ENCODE measurements around the gene PROC. TPM values are rescaled to one million over a fixed set of nuclear protein-coding genes. Genes with fewer than 3 reads are reported as not detected.

Gene PROC
- total RNA-seq: not detected

DNA sequence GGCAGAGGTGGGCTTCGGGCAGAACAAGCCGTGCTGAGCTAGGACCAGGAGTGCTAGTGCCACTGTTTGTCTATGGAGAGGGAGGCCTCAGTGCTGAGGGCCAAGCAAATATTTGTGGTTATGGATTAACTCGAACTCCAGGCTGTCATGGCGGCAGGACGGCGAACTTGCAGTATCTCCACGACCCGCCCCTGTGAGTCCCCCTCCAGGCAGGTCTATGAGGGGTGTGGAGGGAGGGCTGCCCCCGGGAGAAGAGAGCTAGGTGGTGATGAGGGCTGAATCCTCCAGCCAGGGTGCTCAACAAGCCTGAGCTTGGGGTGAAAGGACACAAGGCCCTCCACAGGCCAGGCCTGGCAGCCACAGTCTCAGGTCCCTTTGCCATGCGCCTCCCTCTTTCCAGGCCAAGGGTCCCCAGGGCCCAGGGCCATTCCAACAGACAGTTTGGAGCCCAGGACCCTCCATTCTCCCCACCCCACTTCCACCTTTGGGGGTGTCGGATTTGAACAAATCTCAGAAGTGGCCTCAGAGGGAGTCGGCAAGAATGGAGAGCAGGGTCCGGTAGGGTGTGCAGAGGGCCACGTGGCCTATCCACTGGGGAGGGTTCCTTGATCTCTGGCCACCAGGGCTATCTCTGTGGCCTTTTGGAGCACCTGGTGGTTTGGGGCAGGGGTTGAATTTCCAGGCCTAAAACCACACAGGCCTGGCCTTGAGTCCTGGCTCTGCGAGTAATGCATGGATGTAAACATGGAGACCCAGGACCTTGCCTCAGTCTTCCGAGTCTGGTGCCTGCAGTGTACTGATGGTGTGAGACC lies at the start of gene PROC:
Gene PROC (plus strand): TSS at position 128 of the 812 bp plus-strand sequence. CDS start 1,516 bp downstream, outside the sequence.

DNA sequence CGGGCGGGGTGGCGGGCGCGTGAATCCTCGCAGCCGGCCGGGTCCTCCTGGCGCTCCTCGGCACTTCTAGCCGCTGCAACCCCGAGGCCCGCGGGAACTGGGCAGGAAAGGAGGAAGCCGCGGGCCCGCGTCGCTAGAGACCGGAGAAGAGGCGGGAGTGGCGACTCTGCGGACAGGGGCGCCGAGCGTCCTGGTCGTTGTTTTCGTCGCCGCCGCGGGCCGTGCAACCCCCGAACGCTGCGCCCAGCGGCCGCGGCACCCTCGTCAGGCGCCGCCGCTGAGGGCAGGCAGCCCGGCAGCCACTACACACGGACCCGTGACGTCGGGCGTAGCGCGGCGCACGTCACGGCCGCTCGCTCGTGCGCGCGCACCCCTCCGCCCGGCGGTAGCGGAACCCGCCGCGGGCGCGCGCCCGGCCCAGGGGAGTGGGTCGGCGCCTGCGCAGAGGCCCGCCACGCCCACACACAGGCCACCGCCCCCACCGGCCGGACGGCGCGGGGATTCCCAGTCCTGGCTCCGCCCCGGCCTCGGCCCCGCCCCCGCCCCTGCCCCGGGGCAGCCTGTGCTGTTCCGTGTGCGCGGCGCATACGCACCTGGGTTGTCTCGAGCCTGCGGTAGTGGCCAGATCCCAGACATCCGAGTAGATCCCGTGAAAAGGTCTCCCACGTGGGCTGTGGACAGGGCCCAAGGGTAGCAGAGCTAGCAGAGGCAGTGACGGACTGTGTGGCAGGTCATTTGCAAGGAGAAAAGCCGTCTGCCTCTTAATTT lies 30.4 kb upstream of the PROC start, which contains the start of gene MAP3K2:
Gene MAP3K2 (minus strand): TSS at position 321 of the 768 bp plus-strand sequence. CDS start 44,846 bp downstream, outside the sequence.

Other genes starting within 250 kb of the PROC start
- gene CYP27C1, start 198.1 kb upstream of the PROC start, total RNA-seq: 4.6 TPM
- 78.1 TPM for gene ERCC3, start 124.3 kb upstream of the PROC start, total RNA-seq
- 64.5 TPM for gene MAP3K2, start 30.5 kb upstream of the PROC start, total RNA-seq
- 47.4 TPM for gene IWS1, start 108.1 kb downstream of the PROC start, total RNA-seq
- 0.60 TPM for gene MYO7B, start 117.3 kb downstream of the PROC start, total RNA-seq
- 0.49 TPM for gene GPR17, start 227.7 kb downstream of the PROC start, total RNA-seq

All from camera-type eye (tissue), 1 donor.